Measurements from ENCODE around the gene PHLDB1. TPM values are rescaled to one million over a fixed set of nuclear protein-coding genes. Genes with fewer than 3 reads are reported as not detected.
A peak's percentile ranks its signal among the peaks of the same experiment; 100 is the strongest.

PHLDB1 gene
- polyA plus RNA-seq, 1 of the 3 experiments (the other 2 are of a cell fraction) = 89.4 TPM

GRCh38 chr11:118565051-118565450 lies 42.4 kb upstream of the PHLDB1 start:
- Histone ChIP-seq H3K9me3 (no peaks in the 10 kb centered on the region), H4K20me1 (ENCODE audit: insufficient read depth) (no peaks in the 10 kb centered on the region), H3K4me2 (peak overlapping the region; percentile 63), H3K4me3 (ENCODE audit: low read depth in 2 of 2, low read length in 1 of 2) (peak overlapping the region in 1 of 2 experiments; percentile 70; a peak in 2 of 4 replicates), H3K4me1 (ENCODE audit: control insufficient read depth in 1 of 2, insufficient read depth in 2 of 2, low read depth in 1 of 2, low read length in 1 of 2) (peaks cover 0 to 6% of the 10 kb centered on the region in 2 experiments; a peak in 1 of 4 replicates), H3K36me3 (replicated peaks in 1 of 2; ENCODE audit: control insufficient read depth in 1 of 2, insufficient read depth in 2 of 2, low read length in 1 of 2) (no peaks in the 10 kb centered on the region), H3K9ac (0 out of 2 replicates have a peak overlapping the region, but pooled peaks have one; percentile 25), H3K27me3 (ENCODE audit: insufficient read depth) (no peaks in the 10 kb centered on the region), H3K79me2 (ENCODE audit: insufficient read depth) (no peaks in the 10 kb centered on the region), H3K27ac (ENCODE audit: low read depth in 2 of 2, low read length in 1 of 2) (no peak overlapping the region), H3F3A (replicated peaks; ENCODE audit: insufficient read depth) (peaks cover 5% of the 10 kb centered on the region), H2AFZ (ENCODE audit: low read depth) (no peak overlapping the region), H3K9me2 (no peaks in the 10 kb centered on the region)
- TF ChIP-seq PBX3 (IDR thresholded peaks at IDR 0.05) (no peak), RFX5 (IDR thresholded peaks at IDR 0.05; ENCODE audit: low read length) (no peak), USF1 (IDR thresholded peaks at IDR 0.05; ENCODE audit: borderline replicate concordance, low read depth) (no peak), GATA2 (CRISPR knock-in tag; IDR thresholded peaks at IDR 0.05) (no peak), CHD2 (IDR thresholded peaks at IDR 0.05; ENCODE audit: low read length, partially characterized antibody) (no peak)
- ChIA-PET CTCF (no interaction called here), POLR2A (no interaction called here)
- WGBS (ENCODE audit: low lambda C conversion rate) = 45% methylated on average over 5 of the region's 5 CpGs
- DNase-seq = no peak

- Histone ChIP-seq H4K20me1 (ENCODE audit: insufficient read depth) (peaks cover 17% of the 10 kb centered on the region), H3K27me3 (ENCODE audit: insufficient read depth) (no peaks in the 10 kb centered on the region), H3K27ac (ENCODE audit: low read depth in 2 of 2, low read length in 1 of 2) (no peak overlapping the region), H2AFZ (ENCODE audit: low read depth) (no peak overlapping the region), H3K4me1 (ENCODE audit: control insufficient read depth in 1 of 2, insufficient read depth in 2 of 2, low read depth in 1 of 2, low read length in 1 of 2) (peaks cover 7 to 9% of the 10 kb centered on the region in 2 experiments; a peak in 3 of 4 replicates), H3K9ac (no peak overlapping the region), H3K36me3 (replicated peaks in 1 of 2; ENCODE audit: control insufficient read depth in 1 of 2, insufficient read depth in 2 of 2, low read length in 1 of 2) (no peaks in the 10 kb centered on the region), H3K79me2 (ENCODE audit: insufficient read depth) (peaks cover 30% of the 10 kb centered on the region), H3F3A (replicated peaks; ENCODE audit: insufficient read depth) (peaks cover 5% of the 10 kb centered on the region), H3K4me3 (ENCODE audit: low read depth in 2 of 2, low read length in 1 of 2) (no peak overlapping the region), H3K9me2 (no peaks in the 10 kb centered on the region), H3K9me3 (no peaks in the 10 kb centered on the region), H3K4me2 (no peak overlapping the region)
- ChIA-PET CTCF (no interaction called here), POLR2A (no interaction called here)
- no peak for TF ChIP-seq USF2 (IDR thresholded peaks at IDR 0.05; ENCODE audit: borderline replicate concordance, low read depth, low read length)
- no peak for TF ChIP-seq MAX (IDR thresholded peaks at IDR 0.05; ENCODE audit: low read depth)
- TF ChIP-seq RAD21 (IDR thresholded peaks at IDR 0.05; ENCODE audit: low read length) = no peak
- no peak for TF ChIP-seq PBX3 (IDR thresholded peaks at IDR 0.05)
- TF ChIP-seq POLR2AphosphoS5 (IDR thresholded peaks at IDR 0.05; ENCODE audit: low read depth, low read length) = no peak
- TF ChIP-seq SIN3A (IDR thresholded peaks at IDR 0.05; ENCODE audit: borderline replicate concordance, low read depth, low read length) = no peak
- TF ChIP-seq NFIC (IDR thresholded peaks at IDR 0.05; ENCODE audit: borderline replicate concordance) = no peak
- TF ChIP-seq USF1 (IDR thresholded peaks at IDR 0.05; ENCODE audit: borderline replicate concordance, low read depth) = no peak
- TF ChIP-seq RXRA (IDR thresholded peaks at IDR 0.05; ENCODE audit: borderline replicate concordance, low read depth) = no peak
- TF ChIP-seq IRF3 (IDR thresholded peaks at IDR 0.05; ENCODE audit: low read depth, low read length) = no peak
- no peak for TF ChIP-seq GATA2 (CRISPR knock-in tag; IDR thresholded peaks at IDR 0.05)
- DNase-seq = no peak
- WGBS (ENCODE audit: low lambda C conversion rate) = 91% methylated on average over 2 of the region's 2 CpGs
Observed at GRCh38 chr11:118569670-118570069, 37.7 kb upstream of the PHLDB1 start.

All from SK-N-SH (cell line).